HCT116 (cell line): ENCODE measurements around the gene CDH11. TPM values are rescaled to one million over a fixed set of nuclear protein-coding genes. Genes with fewer than 3 reads are reported as not detected.

Experiments used
- ATAC-seq: fragments of 200-7000 bp; cut with Tn5 transposase; 2 replicates; pipeline ENCODE4 v1.9.1; 2020; ENCODE audit warnings: mild to moderate bottlenecking, moderate library complexity
- BruUV-seq: library from RNA; stranded (reverse); fragments of 400-500 nt; replicated peaks from 2 replicates; lab custom pipeline; 2021; lab: Mats Ljungman, UMichigan
- CTCF ChIA-PET: fragments of 300-600 bp; sonication (Branson Sonifier 250); formaldehyde crosslinking; loops from one replicate; lab custom pipeline; 2021; ENCODE audit warnings: antibody characterized with exemption; lab: Charles Lee
- POLR2A ChIA-PET: fragments of 300-600, 350-600 bp; sonication (Branson Sonifier 250); formaldehyde crosslinking; loops from one replicate; lab custom pipeline; 2021; ENCODE audit warnings: antibody characterized with exemption; lab: Charles Lee
- RAD21 ChIA-PET, 2 experiments: fragments of 300-600 bp; sonication (Branson Sonifier 250); formaldehyde crosslinking; loops; one replicate each; lab custom pipeline; 2023; ENCODE audit warnings: low total read pairs in 2 of 2; ENCODE audit not compliant: uncharacterized antibody in 2 of 2, unreplicated experiment in 2 of 2, low non-redundant PET in 1 of 2; lab: Charles Lee
- DNase-seq: peaks from one replicate; pipeline ENCODE4 v3.0.0-alpha.2; 2010; ENCODE audit warnings: low read depth, low spot score
- H2AFZ ChIP-seq: fragments of 200-600 bp; shearing (Covaris generic), sonication (generic); 2 replicates; pipeline ENCODE4 v1.6.1; 2017; ENCODE audit warnings: low read depth, mixed run types, mixed read lengths, antibody characterized with exemption, low read length; ENCODE audit not compliant: poor library complexity, severe bottlenecking
- H3K27ac ChIP-seq: 2 replicates; pipeline ENCODE4 v1.5.1; 2012; ENCODE audit warnings: low read depth, low read length
- H3K27me3 ChIP-seq: fragments of 200-600 bp; sonication (generic); 2 replicates; pipeline ENCODE4 v1.6.1; 2016; ENCODE audit warnings: mixed run types, low read length, mixed read lengths; ENCODE audit not compliant: insufficient read depth
- H3K36me3 ChIP-seq, 2 experiments: fragments of 200-500 bp in 1 of 2; fragments of 200-600 bp in 1 of 2; sonication (Bioruptor generic) in 1 of 2; sonication (generic) in 1 of 2; 2 replicates each; pipeline versions ENCODE4 v1.5.1 to v1.6.1; 2014 to 2016; ENCODE audit warnings: low read length in 2 of 2, inconsistent platforms in 1 of 2, mixed read lengths in 1 of 2, mixed run types in 1 of 2; ENCODE audit not compliant: insufficient read depth in 2 of 2, control insufficient read depth in 1 of 2
- H3K4me1 ChIP-seq, 2 experiments: fragments of 200-600 bp in 1 of 2; sonication (generic) in 1 of 2; 2 replicates each; pipeline versions ENCODE4 v1.5.1 to v1.6.1; 2012 to 2017; ENCODE audit warnings: low read length in 2 of 2, inconsistent platforms in 1 of 2, mild to moderate bottlenecking in 1 of 2, mixed read lengths in 1 of 2, mixed run types in 1 of 2, moderate library complexity in 1 of 2; ENCODE audit not compliant: insufficient read depth in 2 of 2, control insufficient read depth in 1 of 2
- H3K4me2 ChIP-seq: fragments of 200-600 bp; sonication (generic); 2 replicates; pipeline ENCODE4 v1.6.1; 2017; ENCODE audit warnings: mixed run types, low read length, mixed read lengths
- H3K4me3 ChIP-seq, 2 experiments: fragments of 200-600 bp in 1 of 2; sonication (generic) in 1 of 2; replicated peaks in 1 of 2; 2 replicates each; pipeline ENCODE4 v1.5.1; 2011 to 2016; ENCODE audit warnings: low read length in 2 of 2, control low read depth in 1 of 2, low read depth in 1 of 2, mild to moderate bottlenecking in 1 of 2, mixed read lengths in 1 of 2, mixed run types in 1 of 2
- H3K79me2 ChIP-seq: fragments of 200-600 bp; sonication (generic); 2 replicates; pipeline ENCODE4 v1.6.1; 2017; ENCODE audit warnings: mild to moderate bottlenecking, mixed run types, low read length, moderate library complexity, mixed read lengths; ENCODE audit not compliant: insufficient read depth
- H3K9ac ChIP-seq: fragments of 200-600 bp; sonication (generic); 2 replicates; pipeline ENCODE4 v1.6.1; 2016; ENCODE audit warnings: low read length, mixed read lengths
- H3K9me2 ChIP-seq: fragments of 200-600 bp; sonication (generic), shearing (Covaris generic); 2 replicates; pipeline ENCODE4 v1.6.1; 2017; ENCODE audit warnings: mixed run types, mild to moderate bottlenecking, moderate library complexity; ENCODE audit not compliant: insufficient read depth
- H3K9me3 ChIP-seq, 2 experiments: fragments of 200-500 bp in 1 of 2; fragments of 200-600 bp in 1 of 2; sonication (Bioruptor generic) in 1 of 2; sonication (generic) in 1 of 2; 2 replicates each; pipeline ENCODE4 v1.6.1; 2014 to 2017; ENCODE audit warnings: low read length in 2 of 2, mixed read lengths in 2 of 2, inconsistent platforms in 1 of 2, low read depth in 1 of 2, mild to moderate bottlenecking in 1 of 2, mixed run types in 1 of 2, moderate library complexity in 1 of 2; ENCODE audit not compliant: control insufficient read depth in 1 of 2, insufficient read depth in 1 of 2
- H4K20me1 ChIP-seq: fragments of 200-600 bp; sonication (generic), shearing (Covaris generic); 2 replicates; pipeline ENCODE4 v1.6.1; 2017; ENCODE audit warnings: mixed run types, mild to moderate bottlenecking, moderate library complexity; ENCODE audit not compliant: insufficient read depth
- ATF3 ChIP-seq: IDR thresholded peaks from 2 replicates; pipeline ENCODE4 v1.6.1; 2012
- CBX3 ChIP-seq: IDR thresholded peaks from 2 replicates; pipeline ENCODE4 v1.6.1; 2012; ENCODE audit warnings: low read depth
- ELF1 ChIP-seq: IDR thresholded peaks from 2 replicates; pipeline ENCODE4 v1.6.1; 2012; ENCODE audit warnings: low read depth, borderline replicate concordance
- EZH2phosphoT487 ChIP-seq: fragments of 200-600 bp; IDR thresholded peaks from 2 replicates; pipeline ENCODE4 v1.6.1; 2018; ENCODE audit warnings: antibody characterized with exemption, borderline replicate concordance
- FOSL1 ChIP-seq: IDR thresholded peaks from 2 replicates; pipeline ENCODE4 v1.6.1; 2012; ENCODE audit warnings: low read depth
- JUND ChIP-seq: IDR thresholded peaks from 2 replicates; pipeline ENCODE4 v1.6.1; 2012
- MAX ChIP-seq: IDR thresholded peaks from 2 replicates; pipeline ENCODE4 v1.6.1; 2012
- POLR2A ChIP-seq: IDR thresholded peaks from 2 replicates; pipeline ENCODE4 v1.7.0; 2011; ENCODE audit warnings: borderline replicate concordance; ENCODE audit not compliant: insufficient read depth, insufficient read length; ENCODE audit errors: extremely low read depth
- POLR2AphosphoS5 ChIP-seq: IDR thresholded peaks from 2 replicates; pipeline ENCODE4 v1.6.1; 2011; ENCODE audit warnings: mild to moderate bottlenecking, low read depth, low read length, moderate library complexity
- RAD21 ChIP-seq: IDR thresholded peaks from 2 replicates; pipeline ENCODE4 v1.6.1; 2012; ENCODE audit warnings: low read depth, mild to moderate bottlenecking
- SIN3A ChIP-seq: IDR thresholded peaks from 2 replicates; pipeline ENCODE4 v1.6.1; 2012; ENCODE audit warnings: low read depth
- SP1 ChIP-seq: IDR thresholded peaks from 2 replicates; pipeline ENCODE4 v1.6.1; 2012; ENCODE audit warnings: low read depth
- TCF7L2 ChIP-seq: IDR thresholded peaks from 2 replicates; pipeline ENCODE4 v1.7.0; 2011; ENCODE audit warnings: borderline replicate concordance, inconsistent platforms; ENCODE audit not compliant: insufficient read depth, insufficient read length; ENCODE audit errors: extremely low read depth
- ZBTB33 ChIP-seq: IDR thresholded peaks from 2 replicates; pipeline ENCODE4 v1.6.1; 2011; ENCODE audit warnings: mild to moderate bottlenecking, low read length, moderate library complexity; ENCODE audit not compliant: insufficient replicate concordance; ENCODE audit errors: extremely low read depth
- ZFX ChIP-seq: fragments of 450-650 bp; IDR thresholded peaks from 2 replicates; pipeline ENCODE4 v1.6.1; 2017
- ZNF274 ChIP-seq: fragments of 200-500 bp; sonication (Bioruptor generic); IDR thresholded peaks from 2 replicates; pipeline ENCODE4 v1.6.1; 2014; ENCODE audit warnings: mild to moderate bottlenecking, low read depth, low read length, inconsistent platforms
- intact Hi-C: fragments of 100-400 bp; cut with micrococcal nuclease; formaldehyde crosslinking; loops from 2 replicates; pipeline ENCODE4 v1.10.0; 2022
- total RNA-seq: library from RNA; stranded (reverse); gene quantifications from one replicate; pipeline ENCODE4 v1.2.1, GENCODE V29; 2021; ENCODE audit not compliant: unreplicated experiment

Gene CDH11
- total RNA-seq, 1 experiment from 2014 or later: 0.52 TPM

- no TSS peak for BruUV-seq
- no peak for TF ChIP-seq CBX3
- TF ChIP-seq SIN3A: no peak
- no peak for TF ChIP-seq POLR2A
- no peak for TF ChIP-seq TCF7L2
- TF ChIP-seq ZFX: no peak
- TF ChIP-seq MAX: no peak
- no peak for TF ChIP-seq SP1
- TF ChIP-seq JUND: no peak
- TF ChIP-seq ZBTB33: no peak
- TF ChIP-seq ELF1: no peak
- no peak for TF ChIP-seq ATF3
- TF ChIP-seq POLR2AphosphoS5: no peak
- no peak for TF ChIP-seq EZH2phosphoT487
- TF ChIP-seq RAD21: no peak
- TF ChIP-seq FOSL1: no peak
- TF ChIP-seq ZNF274: no peak
Observed at GRCh38 chr16:64996641-64997040, 125.2 kb downstream of the CDH11 start.

More at GRCh38 chr16:64996641-64997040, 125.2 kb downstream of the CDH11 start:
- Histone ChIP-seq H3K9ac (no peak overlapping the region), H2AFZ (no peak overlapping the region), H3K36me3 (no peaks in the 10 kb centered on the region), H3K27ac (no peak overlapping the region), H3K4me1 (no peaks in the 10 kb centered on the region), H3K4me3 (no peak overlapping the region), H3K79me2 (no peaks in the 10 kb centered on the region), H3K4me2 (no peak overlapping the region), H3K9me3 (peaks cover 7 to 26% of the 10 kb centered on the region in 2 experiments; a peak in 2 of 4 replicates), H4K20me1 (no peaks in the 10 kb centered on the region), H3K27me3 (no peaks in the 10 kb centered on the region), H3K9me2 (no peaks in the 10 kb centered on the region)
- ATAC-seq (no peak), DNase-seq (no peak)
- intact Hi-C loops: no loop called here
- ChIA-PET RAD21 (no interaction called here), POLR2A (no interaction called here), CTCF (no interaction called here)
